ENCODE measurements around the gene DPF3. TPM values are rescaled to one million over a fixed set of nuclear protein-coding genes. Genes with fewer than 3 reads are reported as not detected.

Gene DPF3
- total RNA-seq, 1 experiment from 2014 or later: not detected

DNA sequence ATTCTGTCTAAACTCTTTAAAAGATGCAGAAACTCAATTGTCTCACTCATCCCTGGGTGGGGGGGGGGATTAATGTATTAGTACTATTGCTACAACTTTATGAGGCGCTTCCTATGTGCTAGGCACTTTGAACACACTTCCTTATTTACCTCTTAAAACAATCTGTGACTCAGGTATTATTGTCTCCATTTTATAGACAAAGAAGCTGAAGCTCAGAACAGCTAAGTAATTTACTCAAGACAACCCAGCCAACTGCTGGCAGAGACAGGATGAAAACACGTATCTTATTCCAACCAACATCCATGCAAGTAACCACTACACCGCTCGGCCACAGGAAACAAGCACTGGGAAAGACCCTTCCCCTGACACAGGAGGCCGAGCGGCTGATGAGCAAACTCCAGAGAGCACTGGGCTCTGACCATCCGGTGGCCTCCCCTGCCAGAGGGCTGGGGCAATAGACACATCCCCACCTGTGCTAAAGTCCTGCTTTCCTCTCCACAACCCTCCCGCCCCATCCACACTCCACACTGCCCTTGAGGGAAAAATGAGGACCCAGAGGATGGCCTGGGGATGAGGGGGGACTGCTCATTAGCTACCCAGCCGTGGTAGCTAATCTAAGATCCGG, 244.2 kb downstream of the DPF3 start:
- Histone ChIP-seq H3K4me2 (no peak overlapping the region), H3K36me3 (ENCODE audit: low read depth) (no peaks in the 10 kb centered on the region), H3K79me2 (ENCODE audit: low read depth) (no peaks in the 10 kb centered on the region), H3K27me3 (ENCODE audit: insufficient read depth, low read depth) (peaks cover 81% of the 10 kb centered on the region), H3K9me2 (ENCODE audit: insufficient read depth) (no peaks in the 10 kb centered on the region), H4K20me1 (ENCODE audit: insufficient read depth) (no peaks in the 10 kb centered on the region), H3K27ac (no peak overlapping the region), H3K4me3 (no peak overlapping the region), H2AFZ (no peak overlapping the region), H3K4me1 (replicated peaks; ENCODE audit: insufficient read depth) (no peaks in the 10 kb centered on the region), H3K9me3 (ENCODE audit: insufficient read depth, low read depth) (no peaks in the 10 kb centered on the region), H3F3A (ENCODE audit: insufficient read depth, low read depth) (no peaks in the 10 kb centered on the region)
- DNase-seq: no peak
- ChIA-PET POLR2A (ENCODE audit: unreplicated experiment) (no interaction called here), CTCF (no interaction called here)
- BruUV-seq (replicated peaks): no TSS peak
- intact Hi-C loops (cut with micrococcal nuclease; ENCODE audit: unreplicated experiment): no loop called here
- TF ChIP-seq EZH2 (IDR thresholded peaks at IDR 0.05; ENCODE audit: low read depth): no peak
- TF ChIP-seq, protein P1, sequence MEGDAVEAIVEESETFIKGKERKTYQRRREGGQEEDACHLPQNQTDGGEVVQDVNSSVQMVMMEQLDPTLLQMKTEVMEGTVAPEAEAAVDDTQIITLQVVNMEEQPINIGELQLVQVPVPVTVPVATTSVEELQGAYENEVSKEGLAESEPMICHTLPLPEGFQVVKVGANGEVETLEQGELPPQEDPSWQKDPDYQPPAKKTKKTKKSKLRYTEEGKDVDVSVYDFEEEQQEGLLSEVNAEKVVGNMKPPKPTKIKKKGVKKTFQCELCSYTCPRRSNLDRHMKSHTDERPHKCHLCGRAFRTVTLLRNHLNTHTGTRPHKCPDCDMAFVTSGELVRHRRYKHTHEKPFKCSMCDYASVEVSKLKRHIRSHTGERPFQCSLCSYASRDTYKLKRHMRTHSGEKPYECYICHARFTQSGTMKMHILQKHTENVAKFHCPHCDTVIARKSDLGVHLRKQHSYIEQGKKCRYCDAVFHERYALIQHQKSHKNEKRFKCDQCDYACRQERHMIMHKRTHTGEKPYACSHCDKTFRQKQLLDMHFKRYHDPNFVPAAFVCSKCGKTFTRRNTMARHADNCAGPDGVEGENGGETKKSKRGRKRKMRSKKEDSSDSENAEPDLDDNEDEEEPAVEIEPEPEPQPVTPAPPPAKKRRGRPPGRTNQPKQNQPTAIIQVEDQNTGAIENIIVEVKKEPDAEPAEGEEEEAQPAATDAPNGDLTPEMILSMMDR (conservative IDR thresholded peaks at IDR 0.05): no peak

DNA sequence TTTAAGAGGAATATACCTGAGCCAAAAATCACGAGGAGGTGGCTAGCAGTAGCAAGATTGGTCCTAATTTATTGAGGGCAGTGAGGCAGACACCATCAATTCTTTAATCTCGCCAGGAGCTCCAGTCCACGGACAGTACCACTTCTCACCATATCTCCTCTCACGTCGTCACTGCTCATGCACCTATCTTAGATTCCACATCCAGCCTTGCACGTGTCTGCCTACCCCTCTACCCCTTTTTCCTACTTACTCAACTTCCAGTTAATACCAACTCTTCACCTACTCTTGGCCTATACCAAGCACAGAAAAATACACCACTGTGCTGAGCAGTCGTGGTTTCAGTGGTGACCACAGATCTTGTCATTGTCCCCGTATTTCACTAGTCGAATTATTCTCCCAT, 246.1 kb downstream of the DPF3 start:
- peaks cover 64% of the 10 kb centered on the region for H3K27me3 ChIP-seq (ENCODE audit: insufficient read depth, low read depth)
- BruUV-seq (replicated peaks): no TSS peak
- no peaks in the 10 kb centered on the region for H3K79me2 ChIP-seq (ENCODE audit: low read depth)
- no peaks in the 10 kb centered on the region for H3K9me3 ChIP-seq (ENCODE audit: insufficient read depth, low read depth)
- TF ChIP-seq EZH2 (IDR thresholded peaks at IDR 0.05; ENCODE audit: low read depth): no peak
- TF ChIP-seq, protein P1 (conservative IDR thresholded peaks at IDR 0.05): no peak
- no peak overlapping the region for H2AFZ ChIP-seq
- POLR2A ChIA-PET (ENCODE audit: unreplicated experiment): no interaction called here
- no peaks in the 10 kb centered on the region for H3K9me2 ChIP-seq (ENCODE audit: insufficient read depth)
- CTCF ChIA-PET: no interaction called here
- no peaks in the 10 kb centered on the region for H3K36me3 ChIP-seq (ENCODE audit: low read depth)
- no peaks in the 10 kb centered on the region for H3K4me1 ChIP-seq (replicated peaks; ENCODE audit: insufficient read depth)
- no peak overlapping the region for H3K4me3 ChIP-seq
- H3K4me2 ChIP-seq: no peak overlapping the region
- intact Hi-C loops (cut with micrococcal nuclease; ENCODE audit: unreplicated experiment): no loop called here
- no peak overlapping the region for H3K27ac ChIP-seq
- no peaks in the 10 kb centered on the region for H3F3A ChIP-seq (ENCODE audit: insufficient read depth, low read depth)
- DNase-seq: no peak
- H4K20me1 ChIP-seq (ENCODE audit: insufficient read depth): no peaks in the 10 kb centered on the region

DNA sequence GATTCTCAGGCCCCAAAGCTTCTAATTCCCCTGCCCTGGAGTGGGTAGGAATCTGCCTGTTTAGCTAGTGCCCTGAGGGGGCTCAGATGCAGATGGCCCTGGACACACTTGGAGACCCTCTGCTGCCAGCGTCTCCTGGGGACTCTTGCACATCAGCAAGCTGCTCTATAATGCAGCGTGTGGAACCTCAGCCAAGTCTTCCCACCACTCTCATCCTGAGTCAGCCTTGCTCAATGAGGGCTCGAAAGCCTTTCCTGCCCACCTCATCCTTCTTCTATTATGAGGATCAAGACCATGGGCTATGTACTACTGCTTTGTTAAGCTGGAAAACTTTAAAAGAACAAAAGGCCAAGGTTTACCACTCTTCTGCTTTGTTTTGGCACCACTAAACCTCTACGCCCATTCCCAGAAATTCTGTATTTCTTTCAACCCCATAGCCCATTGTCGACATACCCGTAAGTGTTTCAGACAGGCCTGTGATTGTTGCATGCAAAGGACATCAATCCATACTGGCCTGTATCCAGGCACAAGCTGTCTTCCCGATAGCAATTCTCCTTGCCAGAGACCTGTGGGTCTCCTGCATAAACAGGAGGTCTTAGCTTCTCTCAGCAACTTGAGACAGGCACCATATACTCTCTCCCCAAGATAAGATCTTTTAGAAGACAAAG, 246.9 kb downstream of the DPF3 start:
- H4K20me1 ChIP-seq (ENCODE audit: insufficient read depth): no peaks in the 10 kb centered on the region
- intact Hi-C loops (cut with micrococcal nuclease; ENCODE audit: unreplicated experiment): no loop called here
- no peak overlapping the region for H3K4me2 ChIP-seq
- no peak overlapping the region for H3K4me3 ChIP-seq
- no peaks in the 10 kb centered on the region for H3K9me3 ChIP-seq (ENCODE audit: insufficient read depth, low read depth)
- DNase-seq: no peak
- TF ChIP-seq EZH2 (IDR thresholded peaks at IDR 0.05; ENCODE audit: low read depth): no peak
- TF ChIP-seq, protein P1 (conservative IDR thresholded peaks at IDR 0.05): no peak
- H3K4me1 ChIP-seq (replicated peaks; ENCODE audit: insufficient read depth): no peaks in the 10 kb centered on the region
- no peak overlapping the region for H2AFZ ChIP-seq
- H3K79me2 ChIP-seq (ENCODE audit: low read depth): no peaks in the 10 kb centered on the region
- H3K9me2 ChIP-seq (ENCODE audit: insufficient read depth): no peaks in the 10 kb centered on the region
- no peak overlapping the region for H3K27ac ChIP-seq
- H3K27me3 ChIP-seq (ENCODE audit: insufficient read depth, low read depth): peaks cover 56% of the 10 kb centered on the region
- ChIA-PET CTCF (no interaction called here), POLR2A (ENCODE audit: unreplicated experiment) (no interaction called here)
- H3K36me3 ChIP-seq (ENCODE audit: low read depth): no peaks in the 10 kb centered on the region
- no peaks in the 10 kb centered on the region for H3F3A ChIP-seq (ENCODE audit: insufficient read depth, low read depth)
- no TSS peak for BruUV-seq (replicated peaks)
